Neuronal stem cell (in vitro differentiated cells): Measurements from ENCODE around the gene TPM2. TPM values are rescaled to one million over a fixed set of nuclear protein-coding genes. Genes with fewer than 3 reads are reported as not detected.
A peak's percentile ranks its signal among the peaks of the same experiment; 100 is the strongest.

Experiments used
- DNase-seq: peaks from one replicate; pipeline ENCODE4 v3.0.0-alpha.2; 2013; ENCODE audit warnings: low spot score
- H2AFZ ChIP-seq: one replicate; pipeline ENCODE4 v1.6.1; 2013; ENCODE audit warnings: mild to moderate bottlenecking, low read length, inconsistent platforms
- H2AK5ac ChIP-seq: 2 replicates; pipeline ENCODE4 v1.6.1; 2013; ENCODE audit warnings: low read depth, mild to moderate bottlenecking, inconsistent platforms, low read length, moderate library complexity, mixed read lengths
- H2BK120ac ChIP-seq: 2 replicates; pipeline ENCODE4 v1.6.1; 2013; ENCODE audit warnings: low read depth, mild to moderate bottlenecking, inconsistent platforms, low read length, moderate library complexity, mixed read lengths
- H2BK12ac ChIP-seq: one replicate; pipeline ENCODE4 v1.6.1; 2013; ENCODE audit warnings: low read length, inconsistent platforms
- H2BK15ac ChIP-seq: 2 replicates; pipeline ENCODE4 v1.6.1; 2013; ENCODE audit warnings: mild to moderate bottlenecking, low read length, inconsistent platforms, mixed read lengths
- H2BK5ac ChIP-seq: one replicate; pipeline ENCODE4 v1.6.1; 2013; ENCODE audit warnings: inconsistent platforms, mild to moderate bottlenecking, low read length, moderate library complexity
- H3K14ac ChIP-seq: one replicate; pipeline ENCODE4 v1.6.1; 2013; ENCODE audit warnings: low read length, inconsistent platforms
- H3K18ac ChIP-seq: 2 replicates; pipeline ENCODE4 v1.6.1; 2013; ENCODE audit warnings: low read length, inconsistent platforms
- H3K23ac ChIP-seq: 2 replicates; pipeline ENCODE4 v1.6.1; 2013; ENCODE audit warnings: low read depth, mild to moderate bottlenecking, mixed read lengths, low read length, inconsistent platforms; ENCODE audit not compliant: poor library complexity
- H3K27ac ChIP-seq: replicated peaks from 3 replicates; pipeline ENCODE4 v1.5.1; 2013; ENCODE audit warnings: low read length, inconsistent platforms
- H3K27me3 ChIP-seq, 3 experiments: 2 replicates each; pipeline ENCODE4 v1.6.1; 2013; ENCODE audit warnings: low read length in 3 of 3, mild to moderate bottlenecking in 2 of 3, inconsistent platforms in 1 of 3, low read depth in 1 of 3, mixed read lengths in 1 of 3, moderate library complexity in 1 of 3; ENCODE audit not compliant: control insufficient read depth in 3 of 3, insufficient read depth in 3 of 3
- H3K36me3 ChIP-seq, 2 donors: replicated peaks in 1 of 2; 2 replicates each; pipeline ENCODE4 v1.6.1; 2013; ENCODE audit warnings: low read length in 2 of 2; ENCODE audit not compliant: control insufficient read depth in 2 of 2, insufficient read depth in 2 of 2
- H3K4ac ChIP-seq: 2 replicates; pipeline ENCODE4 v1.6.1; 2013; ENCODE audit warnings: inconsistent platforms, mild to moderate bottlenecking, low read length, moderate library complexity
- H3K4me1 ChIP-seq, 2 donors: 1 replicate in 1 of 2; 2 replicates in 1 of 2; pipeline ENCODE4 v1.6.1; 2013; ENCODE audit warnings: low read length in 2 of 2, low read depth in 1 of 2; ENCODE audit not compliant: control insufficient read depth in 2 of 2, insufficient read depth in 1 of 2
- H3K4me2 ChIP-seq: one replicate; pipeline ENCODE4 v1.6.1; 2013; ENCODE audit warnings: mild to moderate bottlenecking, low read length, inconsistent platforms; ENCODE audit not compliant: insufficient read depth, poor library complexity, severe bottlenecking
- H3K4me3 ChIP-seq, 2 donors: 2 replicates each; pipeline ENCODE4 v1.5.1; 2013; ENCODE audit warnings: low read length in 2 of 2, mild to moderate bottlenecking in 2 of 2, inconsistent platforms in 1 of 2, moderate library complexity in 1 of 2
- H3K79me1 ChIP-seq: one replicate; pipeline ENCODE4 v1.6.1; 2013; ENCODE audit warnings: low read depth, mild to moderate bottlenecking, inconsistent platforms, low read length, moderate library complexity
- H3K9ac ChIP-seq: one replicate; pipeline ENCODE4 v1.6.1; 2013; ENCODE audit warnings: mild to moderate bottlenecking, low read depth, low read length, inconsistent platforms; ENCODE audit not compliant: poor library complexity
- H3K9me3 ChIP-seq, 2 donors: replicated peaks in 1 of 2; 2 replicates each; pipeline versions ENCODE3 to v1.6.1; 2013; ENCODE audit warnings: low read length in 2 of 2, mild to moderate bottlenecking in 2 of 2, inconsistent platforms in 1 of 2, low read depth in 1 of 2, mixed read lengths in 1 of 2, moderate library complexity in 1 of 2; ENCODE audit not compliant: control insufficient read depth in 2 of 2, insufficient read depth in 1 of 2
- H4K8ac ChIP-seq: one replicate; pipeline ENCODE4 v1.6.1; 2013; ENCODE audit warnings: low read depth, mild to moderate bottlenecking, inconsistent platforms, low read length, moderate library complexity
- H4K91ac ChIP-seq: one replicate; pipeline ENCODE4 v1.6.1; 2013; ENCODE audit warnings: low read length, low read depth, mild to moderate bottlenecking, inconsistent platforms; ENCODE audit not compliant: poor library complexity
- small RNA-seq: library from polyadenylated mRNA; stranded (forward); fragments of <200 nt; extraction: miRNeasy Mini kit (QIAGEN cat#:217004); gene quantifications from one replicate; pipeline ENCODE3, GENCODE V24; 2013; ENCODE audit not compliant: insufficient read depth

The TPM2 gene

DNA sequence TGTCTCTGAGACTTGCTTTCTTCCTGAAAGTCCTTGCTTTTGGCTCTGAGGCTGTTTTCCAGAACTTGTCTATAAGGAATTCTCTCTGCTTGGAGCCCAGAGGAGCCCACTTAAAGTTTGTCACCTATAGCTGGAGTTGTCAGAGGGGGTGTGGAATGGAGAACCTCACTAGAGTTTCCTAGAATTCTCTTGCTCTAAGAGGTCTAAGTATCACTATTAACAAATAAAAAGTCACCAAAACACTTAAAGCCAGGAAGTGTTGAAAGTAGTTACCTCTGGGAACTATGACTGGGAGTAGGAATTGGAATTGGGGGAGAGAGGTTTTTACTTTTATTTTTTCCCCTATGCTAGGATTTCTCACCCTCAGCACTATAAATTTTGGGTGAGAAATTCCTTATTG, 54.0 kb downstream of the TPM2 start:
- no peak overlapping the region for H2BK15ac ChIP-seq
- H3K4me2 ChIP-seq: no peak overlapping the region
- no peaks in the 10 kb centered on the region for H3K27me3 ChIP-seq
- H3K23ac ChIP-seq: no peak overlapping the region
- no peak overlapping the region for H3K4ac ChIP-seq
- no peak overlapping the region for H2BK120ac ChIP-seq
- H2AFZ ChIP-seq: no peak overlapping the region
- H3K14ac ChIP-seq: no peak overlapping the region
- H3K4me1 ChIP-seq: no peaks in the 10 kb centered on the region
- H3K27ac ChIP-seq: no peak overlapping the region
- DNase-seq: no peak
- no peak overlapping the region for H3K4me3 ChIP-seq
- H2BK12ac ChIP-seq: no peak overlapping the region
- no peaks in the 10 kb centered on the region for H3K79me1 ChIP-seq
- H4K91ac ChIP-seq: no peak overlapping the region
- H3K9ac ChIP-seq: no peak overlapping the region
- no peaks in the 10 kb centered on the region for H3K36me3 ChIP-seq
- no peak overlapping the region for H4K8ac ChIP-seq
- H2BK5ac ChIP-seq: no peak overlapping the region
- H3K18ac ChIP-seq: no peak overlapping the region
- H2AK5ac ChIP-seq: no peak overlapping the region
- no peaks in the 10 kb centered on the region for H3K9me3 ChIP-seq

Small RNA genes within 50 kb of the gene (small RNA-seq; reads per million reads assigned to genes)
- gene MIR6853 (4.7 reads per million, percentile 17 among the genes with 10 or more reads in this experiment), gene RMRP (not detected), gene RN7SL22P (not detected)
